Measurements from ENCODE around the gene GH1. TPM values are rescaled to one million over a fixed set of nuclear protein-coding genes. Genes with fewer than 3 reads are reported as not detected.

GH1 gene
- total and polyA plus RNA-seq, 7 experiments from 2014 or later, result 0.58 to 0.66 TPM; not detected in 5

DNA sequence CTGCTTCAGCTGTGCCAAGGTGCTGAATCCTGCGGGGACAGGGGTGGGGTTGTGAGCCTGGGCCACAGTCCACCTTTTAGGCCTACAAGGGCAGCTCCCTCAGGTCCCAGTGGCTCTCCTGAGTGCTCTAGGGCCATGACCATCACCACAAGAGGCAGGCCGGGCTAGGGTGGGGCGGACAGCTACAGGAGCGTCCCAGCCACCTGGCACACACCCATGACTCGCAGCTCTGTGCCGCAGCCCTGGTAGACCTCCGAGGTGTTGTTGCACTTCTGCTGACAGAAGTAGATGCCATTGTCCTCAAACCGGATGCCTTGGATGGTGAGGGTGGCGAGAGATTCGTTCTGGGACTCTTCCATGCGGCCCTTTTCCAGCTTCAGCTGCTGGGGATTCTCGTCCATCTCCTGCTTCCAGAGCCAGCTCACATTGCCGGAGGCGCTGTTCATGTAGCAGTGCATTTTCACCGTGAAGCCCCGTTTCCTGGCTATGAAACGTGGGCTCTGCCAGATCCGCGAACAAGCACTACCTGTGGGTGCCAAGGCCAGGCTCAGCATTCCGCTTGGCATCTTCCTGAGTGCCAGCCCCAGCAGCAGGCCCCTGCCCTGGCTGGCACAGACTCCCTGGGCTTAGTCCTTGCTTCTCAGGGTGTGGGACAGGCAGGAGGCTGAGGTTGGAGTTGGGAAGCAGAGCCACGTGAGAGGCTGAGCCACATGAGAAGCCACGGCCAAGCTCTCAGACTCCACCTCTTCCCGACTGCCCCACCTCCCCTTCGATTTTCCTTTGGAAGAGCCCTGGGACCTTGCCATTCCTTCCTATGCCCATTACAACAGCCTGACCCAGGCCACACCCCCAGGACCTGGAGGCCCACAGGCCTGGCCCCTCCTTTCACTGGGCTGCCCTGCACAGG, 11.5 kb upstream of the GH1 start:
- no peaks in the 10 kb centered on the region for H3K27me3 Mint-ChIP-seq
- POLR2A ChIA-PET, result interaction anchor here (1.3 to 3.0 kb wide), 4 partner anchors 11 to 215 kb away, joined by 3 to 17 read pairs (median 10); no protein-coding TSS in a partner anchor
- peaks cover 11 to 28% (median 24%) of the 10 kb centered on the region in 7 donors for H3K4me1 Mint-ChIP-seq
- Histone ChIP-seq H3K27ac (ENCODE audit: low read depth, low read length) (peak overlapping the region; percentile 84), H3K9me3 (ENCODE audit: control insufficient read depth in 2 of 3, low read length in 3 of 3) (no peaks in the 10 kb centered on the region), H3K4me3 (ENCODE audit: low read length) (no peak overlapping the region), H3K27me3 (ENCODE audit: control insufficient read depth in 2 of 2, insufficient read depth in 2 of 2, low read length in 2 of 2) (no peaks in the 10 kb centered on the region), H3K4me1 (ENCODE audit: control insufficient read depth in 2 of 2, insufficient read depth in 2 of 2, low read length in 2 of 2) (peaks cover 13 to 21% of the 10 kb centered on the region in 2 donors), H3K36me3 (ENCODE audit: control insufficient read depth in 2 of 3, insufficient read depth in 3 of 3, low read length in 3 of 3) (peaks cover 0 to 28% (median 0%) of the 10 kb centered on the region in 3 experiments)
- DNase-seq (no peak), ATAC-seq (no peak)
- peaks cover 0 to 10% (median 0%) of the 10 kb centered on the region in 5 donors for H3K36me3 Mint-ChIP-seq
- CTCF ChIA-PET, result interaction anchor here (1.1 to 3.7 kb wide), 6 partner anchors 11 to 99 kb away, joined by 5 to 20 read pairs (median 10); partner anchors contain the start of gene GH1
- peak overlapping the region in 8 of 10 donors; percentile 88 to 99 (median 95) for H3K4me3 Mint-ChIP-seq
- intact Hi-C loops (cut with micrococcal nuclease), result loop anchor here (5.0 kb wide), 3 partner anchors 57 to 97 kb away; no protein-coding TSS in a partner anchor
- no peaks in the 10 kb centered on the region for H3K9me3 Mint-ChIP-seq
- peak overlapping the region in 7 of 9 donors; percentile 65 to 96 (median 93) for H3K27ac Mint-ChIP-seq

DNA sequence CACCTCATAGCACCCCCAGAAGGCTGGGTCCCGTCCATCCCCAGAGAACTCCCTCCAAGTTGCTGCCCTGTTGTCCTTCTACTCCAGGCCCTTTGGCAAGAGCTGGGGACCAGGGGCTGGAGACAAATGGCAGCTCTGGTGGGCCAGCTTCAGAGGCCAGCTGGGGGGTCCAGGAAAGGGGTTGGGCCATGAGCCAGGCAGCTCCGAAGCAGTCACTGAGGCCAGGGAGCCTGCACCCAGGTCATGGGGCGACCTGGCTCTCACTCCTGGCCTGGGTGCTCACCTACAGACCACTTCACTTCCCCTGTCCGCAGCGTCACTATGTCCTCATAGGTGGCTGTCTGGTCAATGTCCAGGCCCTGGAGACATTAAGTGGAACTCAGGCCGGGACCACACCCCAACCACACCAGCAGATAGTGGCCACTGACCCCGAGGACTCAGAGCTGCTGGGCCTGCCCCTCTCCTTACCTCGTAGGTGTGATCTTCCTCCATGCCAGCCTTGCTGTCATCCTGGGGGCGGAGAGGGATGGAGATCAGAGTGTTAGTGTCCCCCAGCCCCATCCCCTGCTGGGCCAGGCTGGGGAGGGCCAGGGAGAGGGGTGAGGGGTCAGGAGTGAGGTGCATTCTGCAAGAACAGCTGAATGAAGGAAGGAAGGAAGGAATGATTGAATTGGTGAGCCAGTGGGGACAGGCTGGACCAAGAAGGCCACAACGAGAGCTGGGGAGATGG, 10.5 kb upstream of the GH1 start:
- ChIA-PET POLR2A (no interaction called here), CTCF (interaction anchor here (2.2 to 3.7 kb wide), 2 partner anchors 10 to 17 kb away, joined by 7 to 20 read pairs; partner anchors contain the start of gene GH1)
- no peak overlapping the region for H3K27ac ChIP-seq (ENCODE audit: low read depth, low read length)
- H3K9me3 ChIP-seq (ENCODE audit: control insufficient read depth in 2 of 3, low read length in 3 of 3), result no peaks in the 10 kb centered on the region
- DNase-seq (no peak), ATAC-seq (no peak)
- Mint-ChIP-seq H3K4me1 (peaks cover 11 to 28% (median 24%) of the 10 kb centered on the region in 7 donors), H3K27me3 (no peaks in the 10 kb centered on the region), H3K9me3 (no peaks in the 10 kb centered on the region), H3K4me3 (peak overlapping the region in 3 of 10 donors; percentile 16 to 58 (median 40)), H3K36me3 (peaks cover 0 to 10% (median 0%) of the 10 kb centered on the region in 5 donors), H3K27ac (peak overlapping the region in 3 of 9 donors; percentile 19 to 77 (median 49))
- H3K4me3 ChIP-seq (ENCODE audit: low read length), result no peak overlapping the region
- H3K4me1 ChIP-seq (ENCODE audit: control insufficient read depth in 2 of 2, insufficient read depth in 2 of 2, low read length in 2 of 2), result peaks cover 13 to 21% of the 10 kb centered on the region in 2 donors
- no peaks in the 10 kb centered on the region for H3K27me3 ChIP-seq (ENCODE audit: control insufficient read depth in 2 of 2, insufficient read depth in 2 of 2, low read length in 2 of 2)
- H3K36me3 ChIP-seq (ENCODE audit: control insufficient read depth in 2 of 3, insufficient read depth in 3 of 3, low read length in 3 of 3), result peaks cover 0 to 28% (median 0%) of the 10 kb centered on the region in 3 experiments
- intact Hi-C loops (cut with micrococcal nuclease), result no loop called here

DNA sequence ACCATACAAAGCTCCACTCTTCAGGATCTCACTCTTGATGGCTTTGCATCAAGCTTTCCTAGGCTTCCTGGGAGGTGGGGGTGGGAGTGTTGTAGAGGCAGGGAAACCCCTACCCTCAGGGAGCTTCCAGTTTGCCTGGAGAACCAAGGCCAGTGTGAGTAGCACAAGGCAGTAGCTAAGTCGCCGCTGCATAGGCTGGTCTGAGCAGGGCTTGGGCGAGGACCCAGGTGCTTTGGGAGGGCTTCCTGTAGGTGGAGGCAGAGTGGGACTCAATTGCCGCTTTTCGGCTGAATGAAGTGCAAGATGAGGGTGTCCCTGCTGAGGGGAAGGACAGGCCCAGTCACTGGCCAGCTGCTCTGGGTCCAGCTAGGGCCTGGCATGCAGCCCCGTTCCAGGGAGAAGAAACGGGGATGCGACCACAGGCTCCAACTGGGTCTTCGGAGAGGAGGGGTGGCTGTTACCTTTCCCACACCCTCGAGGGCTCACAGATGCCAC, 9.6 kb upstream of the GH1 start:
- H3K27ac ChIP-seq (ENCODE audit: low read depth, low read length), result no peak overlapping the region

GRCh38 chr17:63927464-63928171, 9.0 kb upstream of the GH1 start:
- CTCF ChIA-PET, result interaction anchor here (2.2 to 3.7 kb wide), 2 partner anchors 8 to 15 kb away, joined by 7 to 20 read pairs; partner anchors contain the start of gene GH1
- peaks cover 0 to 10% (median 0%) of the 10 kb centered on the region in 5 donors for H3K36me3 Mint-ChIP-seq
- POLR2A ChIA-PET, result no interaction called here
- Histone ChIP-seq H3K4me1 (ENCODE audit: control insufficient read depth in 2 of 2, insufficient read depth in 2 of 2, low read length in 2 of 2) (peaks cover 12 to 18% of the 10 kb centered on the region in 2 donors), H3K27ac (ENCODE audit: low read depth, low read length) (no peak overlapping the region), H3K36me3 (ENCODE audit: control insufficient read depth in 2 of 3, insufficient read depth in 3 of 3, low read length in 3 of 3) (peaks cover 0 to 28% (median 0%) of the 10 kb centered on the region in 3 experiments), H3K9me3 (ENCODE audit: control insufficient read depth in 2 of 3, low read length in 3 of 3) (no peaks in the 10 kb centered on the region), H3K27me3 (ENCODE audit: control insufficient read depth in 2 of 2, insufficient read depth in 2 of 2, low read length in 2 of 2) (no peaks in the 10 kb centered on the region), H3K4me3 (ENCODE audit: low read length) (no peak overlapping the region)
- H3K9me3 Mint-ChIP-seq, result no peaks in the 10 kb centered on the region
- no peak for ATAC-seq
- H3K27me3 Mint-ChIP-seq, result no peaks in the 10 kb centered on the region
- intact Hi-C loops (cut with micrococcal nuclease), result no loop called here
- H3K27ac Mint-ChIP-seq, result peak overlapping the region in 1 of 9 donors; percentile 73
- H3K4me3 Mint-ChIP-seq, result no peak overlapping the region
- peaks cover 8 to 21% (median 19%) of the 10 kb centered on the region in 7 donors for H3K4me1 Mint-ChIP-seq
- DNase-seq, result no peak

More for the DNA sequence above, 9.6 kb upstream of the GH1 start:
- ChIA-PET CTCF (interaction anchor here (2.2 to 3.7 kb wide), 2 partner anchors 9 to 16 kb away, joined by 7 to 20 read pairs; partner anchors contain the start of gene GH1), POLR2A (no interaction called here)
- intact Hi-C loops (cut with micrococcal nuclease), result no loop called here
- Mint-ChIP-seq H3K9me3 (no peaks in the 10 kb centered on the region), H3K4me3 (peak overlapping the region in 1 of 10 donors; percentile 12), H3K27ac (peak overlapping the region in 1 of 9 donors; percentile 69), H3K27me3 (no peaks in the 10 kb centered on the region), H3K36me3 (peaks cover 0 to 10% (median 0%) of the 10 kb centered on the region in 5 donors), H3K4me1 (peaks cover 11 to 26% (median 24%) of the 10 kb centered on the region in 7 donors)
- ATAC-seq (no peak), DNase-seq (no peak)
- Histone ChIP-seq H3K4me3 (ENCODE audit: low read length) (no peak overlapping the region), H3K36me3 (ENCODE audit: control insufficient read depth in 2 of 3, insufficient read depth in 3 of 3, low read length in 3 of 3) (peaks cover 0 to 28% (median 0%) of the 10 kb centered on the region in 3 experiments), H3K27me3 (ENCODE audit: control insufficient read depth in 2 of 2, insufficient read depth in 2 of 2, low read length in 2 of 2) (no peaks in the 10 kb centered on the region), H3K9me3 (ENCODE audit: control insufficient read depth in 2 of 3, low read length in 3 of 3) (no peaks in the 10 kb centered on the region), H3K4me1 (ENCODE audit: control insufficient read depth in 2 of 2, insufficient read depth in 2 of 2, low read length in 2 of 2) (peaks cover 13 to 21% of the 10 kb centered on the region in 2 donors)

DNA sequence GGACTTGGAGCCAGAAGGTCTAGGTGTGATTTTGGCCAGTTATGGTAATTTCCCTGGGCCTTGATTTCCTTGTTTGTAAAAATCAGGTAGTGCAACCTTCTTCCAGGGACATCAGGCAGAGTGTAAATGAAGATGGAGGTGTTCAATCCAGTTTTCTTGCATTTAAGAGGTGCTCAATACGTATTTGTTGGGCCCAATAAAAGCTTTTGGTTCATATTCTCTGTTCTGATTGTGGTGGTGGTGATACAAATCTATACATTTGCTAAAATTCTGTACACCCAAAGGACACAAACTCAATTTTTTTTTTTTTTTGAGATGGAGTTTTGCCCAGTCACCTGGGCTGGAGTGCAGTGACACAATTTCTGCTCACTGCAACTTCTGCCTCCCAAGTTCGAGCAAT, 7.5 kb upstream of the GH1 start:
- Histone ChIP-seq H3K4me1 (ENCODE audit: control insufficient read depth in 2 of 2, insufficient read depth in 2 of 2, low read length in 2 of 2) (peaks cover 6 to 7% of the 10 kb centered on the region in 2 donors), H3K9me3 (ENCODE audit: control insufficient read depth in 2 of 3, low read length in 3 of 3) (no peaks in the 10 kb centered on the region), H3K36me3 (ENCODE audit: control insufficient read depth in 2 of 3, insufficient read depth in 3 of 3, low read length in 3 of 3) (peaks cover 0 to 28% (median 0%) of the 10 kb centered on the region in 3 experiments), H3K27me3 (ENCODE audit: control insufficient read depth in 2 of 2, insufficient read depth in 2 of 2, low read length in 2 of 2) (no peaks in the 10 kb centered on the region), H3K27ac (ENCODE audit: low read depth, low read length) (no peak overlapping the region), H3K4me3 (ENCODE audit: low read length) (no peak overlapping the region)
- H3K9me3 Mint-ChIP-seq, result no peaks in the 10 kb centered on the region
- intact Hi-C loops (cut with micrococcal nuclease), result no loop called here
- no peak for DNase-seq
- H3K4me3 Mint-ChIP-seq, result no peak overlapping the region
- ATAC-seq, result no peak
- POLR2A ChIA-PET, result interaction anchor here (0.7 to 1.2 kb wide), 3 partner anchors 35 to 153 kb away, joined by 4 to 6 read pairs (median 4); no protein-coding TSS in a partner anchor
- H3K36me3 Mint-ChIP-seq, result peaks cover 0 to 10% (median 0%) of the 10 kb centered on the region in 5 donors
- H3K4me1 Mint-ChIP-seq, result peaks cover 0 to 14% (median 7%) of the 10 kb centered on the region in 7 donors
- CTCF ChIA-PET, result interaction anchor here (0.9 to 1.4 kb wide), 2 partner anchors 103 to 208 kb away, joined by 3 to 4 read pairs; no protein-coding TSS in a partner anchor
- H3K27me3 Mint-ChIP-seq, result peaks cover 0 to 4% (median 0%) of the 10 kb centered on the region in 5 donors
- peak overlapping the region in 1 of 9 donors; percentile 13 for H3K27ac Mint-ChIP-seq

Data from naive thymus-derived CD4-positive, alpha-beta T cell (primary cell).